Measurements from ENCODE around the gene ANXA6.
A peak's percentile ranks its signal among the peaks of the same experiment; 100 is the strongest.
"Not testable (repeated sequence)": the region's sequence is repeated elsewhere in the genome, so short reads cannot be mapped to it uniquely, and the experiment has no call there.

ANXA6 gene

GRCh38 chr5:151179489-151179840, 21.9 kb upstream of the ANXA6 start:
- DNase-seq: no peak

- DNase-seq: no peak
Measured at GRCh38 chr5:151178777-151179488, 21.4 kb upstream of the ANXA6 start.

GRCh38 chr5:151178372-151178771, 20.8 kb upstream of the ANXA6 start:
- DNase-seq: no peak

- not testable (repeated sequence) for DNase-seq
Measured at GRCh38 chr5:151176268-151176667, 18.7 kb upstream of the ANXA6 start.

- peak; percentile 71 for DNase-seq
Measured at GRCh38 chr5:151174612-151175101, 17.1 kb upstream of the ANXA6 start.

- peak; percentile 28 for DNase-seq
Measured at GRCh38 chr5:151173711-151174611, 16.4 kb upstream of the ANXA6 start.

GRCh38 chr5:151171529-151171928, 13.9 kb upstream of the ANXA6 start:
- no peak for DNase-seq

GRCh38 chr5:151168602-151169344, 11.2 kb upstream of the ANXA6 start:
- DNase-seq: no peak

- DNase-seq: no peak
Measured at GRCh38 chr5:151167022-151167421, 9.4 kb upstream of the ANXA6 start.

- peak; percentile 56 for DNase-seq
Measured at GRCh38 chr5:151164687-151165392, 7.3 kb upstream of the ANXA6 start.

GRCh38 chr5:151162776-151163175, 5.2 kb upstream of the ANXA6 start:
- no peak for DNase-seq

GRCh38 chr5:151159649-151160373, 2.2 kb upstream of the ANXA6 start:
- no peak for DNase-seq

- no peak for DNase-seq
Measured at GRCh38 chr5:151158287-151158661, 695 bp upstream of the ANXA6 start.

- peak; percentile 22 for DNase-seq
Measured at GRCh38 chr5:151156507-151157420, 815 bp downstream of the ANXA6 start.

- peak; percentile 20 for DNase-seq
Measured at GRCh38 chr5:151155775-151156506, 1.6 kb downstream of the ANXA6 start.

- DNase-seq: no peak
Measured at GRCh38 chr5:151154931-151155774, 2.4 kb downstream of the ANXA6 start.

GRCh38 chr5:151153766-151154272, 3.8 kb downstream of the ANXA6 start:
- DNase-seq: no peak

- no peak for DNase-seq
Measured at GRCh38 chr5:151153300-151153699, 4.3 kb downstream of the ANXA6 start.

- DNase-seq: no peak
Measured at GRCh38 chr5:151151793-151152192, 5.8 kb downstream of the ANXA6 start.

Measured in NCI-H2227 treated with DMSO at 0.1 percent for 48 hours (cell line).